H1 (cell line): ENCODE results near the gene ULBP3. TPM values are rescaled to one million over a fixed set of nuclear protein-coding genes. Genes with fewer than 3 reads are reported as not detected.

Experiments
- EZH2 ChIP-seq: fragments of 200-600 bp; sonication (generic); IDR thresholded peaks from 2 replicates; pipeline ENCODE4 v1.7.1; 2012; ENCODE audit warnings: low read depth, mild to moderate bottlenecking, moderate library complexity, low read length, inconsistent platforms; ENCODE audit not compliant: severe bottlenecking
- FOSL1 ChIP-seq: IDR thresholded peaks from 2 replicates; pipeline ENCODE4 v1.6.1; 2011; ENCODE audit warnings: mild to moderate bottlenecking, low read depth, low read length, moderate library complexity; ENCODE audit not compliant: insufficient read depth
- HDAC6 ChIP-seq: IDR thresholded peaks from one replicate; pipeline ENCODE4 v1.7.1; 2012; ENCODE audit warnings: low read depth, mild to moderate bottlenecking, inconsistent platforms, low read length, moderate library complexity
- MAFK ChIP-seq: IDR thresholded peaks from 2 replicates; pipeline ENCODE4 v1.6.1; 2012; ENCODE audit warnings: low read depth, mild to moderate bottlenecking, improper control_type of control experiment, low read length
- PHF8 ChIP-seq: fragments of 200-600 bp; sonication (generic); conservative IDR thresholded peaks from 2 replicates; pipeline ENCODE4 v1.7.1; 2012; ENCODE audit warnings: low read depth, mild to moderate bottlenecking, inconsistent platforms, low read length, moderate library complexity
- POLR2A ChIP-seq, 2 experiments: IDR thresholded peaks; 1 replicate in 1 of 2; 2 replicates in 1 of 2; pipeline ENCODE4 v1.6.1; 2011; ENCODE audit warnings: low read depth in 2 of 2, low read length in 2 of 2, mild to moderate bottlenecking in 2 of 2; ENCODE audit errors: control extremely low read depth in 1 of 2
- RNF2 ChIP-seq: fragments of 200-900, 300-1000 bp; sonication (generic); IDR thresholded peaks from 2 replicates; pipeline ENCODE4 v1.7.1; 2016; ENCODE audit warnings: borderline replicate concordance, low read depth, mild to moderate bottlenecking, antibody characterized with exemption, low read length; ENCODE audit not compliant: poor library complexity, severe bottlenecking; ENCODE audit errors: missing control alignments
- polyA plus RNA-seq, 7 experiments: library from polyadenylated mRNA; depleted of rRNA in 3 of 7; stranded (reverse) in 5 of 7; unstranded in 2 of 7; fragments of >200 nt in 5 of 7; fragments of 200-250 nt in 2 of 7; gene quantifications; 1 replicate in 5 of 7; 2 replicates in 1 of 7; 4 replicates in 1 of 7; pipeline versions ENCODE4 v1.2.1 to v1.2.3, GENCODE V29; 2011 to 2013; ENCODE audit warnings: missing spikeins in 2 of 7, mixed read lengths in 2 of 7
- total RNA-seq: library from RNA; stranded (reverse); fragmentation: NEBNext Ultra II Directional; extraction: Animal tissue kit (Norgen Biotek cat#: 25700); gene quantifications from 2 replicates; pipeline ENCODE4 v1.2.1, GENCODE V29; 2021

Gene ULBP3
- total and polyA plus RNA-seq, 2 of the 8 experiments (the other 6 are each of a cell fraction or from before 2014, with no cell fraction given), result 1.9 to 4.2 TPM

DNA sequence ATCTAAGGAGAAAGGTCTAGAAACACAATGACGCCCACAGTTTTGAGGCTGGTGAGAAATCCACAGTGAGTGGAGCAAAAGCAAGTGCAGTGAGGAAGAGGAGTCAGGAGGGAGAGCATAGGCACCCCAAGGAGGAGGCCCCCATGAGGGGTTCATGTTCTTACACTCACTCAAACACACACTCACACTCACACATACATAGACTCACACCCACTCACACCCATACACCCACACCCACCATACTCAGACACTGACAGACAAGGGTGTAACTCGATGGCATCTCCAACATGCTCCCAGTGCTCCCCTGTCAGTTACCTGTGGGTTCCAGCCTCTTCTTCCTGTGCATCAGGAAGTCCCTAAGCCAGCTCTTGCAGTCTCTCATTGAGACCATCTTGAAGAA lies 3.8 kb downstream of the ULBP3 start (continued):
- no peak for TF ChIP-seq RNF2
- no peak for TF ChIP-seq FOSL1
- TF ChIP-seq EZH2, result no peak
- no peak for TF ChIP-seq PHF8
- no peak for TF ChIP-seq HDAC6
- no peak for TF ChIP-seq MAFK
- TF ChIP-seq POLR2A (IDR thresholded peaks at IDR 0.05; ENCODE audit: control extremely low read depth in 1 of 2, low read depth in 2 of 2, low read length in 2 of 2), result no peak
